Transverse colon (tissue), 3 donors: Measurements from ENCODE around the gene CLIC5.

Experiments
- POLR2A ChIP-seq: fragments of 450-650 bp; IDR thresholded peaks from one replicate; pipeline ENCODE4 v1.6.1; 2016; ENCODE audit warnings: antibody characterized with exemption, mild to moderate bottlenecking, moderate library complexity
- TF ChIP-seq, protein P1 (sequence below), 5 experiments: fragments of 200-600 bp in 3 of 5; fragments of 450-650 bp in 2 of 5; sonication (generic) in 3 of 5; IDR thresholded peaks; 1 replicate in 2 of 5; 2 replicates in 3 of 5; pipeline ENCODE4 v1.5.1; 2016 to 2017; ENCODE audit warnings: antibody characterized with exemption in 5 of 5, inconsistent platforms in 3 of 5, mild to moderate bottlenecking in 2 of 5, moderate library complexity in 1 of 5

DNA sequence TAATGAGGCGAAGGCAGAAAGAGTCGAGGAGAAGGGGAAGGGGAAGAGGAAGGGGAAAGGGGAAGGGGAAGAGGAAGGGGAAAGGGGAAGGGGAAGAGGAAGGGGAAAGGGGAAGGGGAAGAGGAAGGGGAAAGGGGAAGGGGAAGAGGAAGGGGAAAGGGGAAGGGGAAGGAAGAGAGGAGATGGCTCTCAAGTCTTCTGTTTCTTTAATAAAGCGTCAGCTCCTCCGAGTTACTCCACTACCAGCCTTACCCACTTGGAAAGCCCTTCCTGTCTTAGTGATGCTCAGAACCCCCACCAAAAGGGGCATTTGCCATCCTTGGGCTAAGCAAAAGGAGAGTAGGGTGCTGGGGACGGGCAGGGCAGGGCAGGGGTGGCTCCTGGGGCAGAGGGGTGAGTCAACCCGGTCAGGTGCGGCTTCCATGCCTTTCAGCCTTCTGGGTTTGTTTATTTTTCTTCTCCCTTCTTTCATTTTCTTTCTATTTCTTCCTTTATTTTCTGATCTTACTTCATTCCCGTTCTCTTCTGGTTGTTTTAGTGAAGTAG, 476 bp upstream of the CLIC5 start:
- TF ChIP-seq, protein P1, sequence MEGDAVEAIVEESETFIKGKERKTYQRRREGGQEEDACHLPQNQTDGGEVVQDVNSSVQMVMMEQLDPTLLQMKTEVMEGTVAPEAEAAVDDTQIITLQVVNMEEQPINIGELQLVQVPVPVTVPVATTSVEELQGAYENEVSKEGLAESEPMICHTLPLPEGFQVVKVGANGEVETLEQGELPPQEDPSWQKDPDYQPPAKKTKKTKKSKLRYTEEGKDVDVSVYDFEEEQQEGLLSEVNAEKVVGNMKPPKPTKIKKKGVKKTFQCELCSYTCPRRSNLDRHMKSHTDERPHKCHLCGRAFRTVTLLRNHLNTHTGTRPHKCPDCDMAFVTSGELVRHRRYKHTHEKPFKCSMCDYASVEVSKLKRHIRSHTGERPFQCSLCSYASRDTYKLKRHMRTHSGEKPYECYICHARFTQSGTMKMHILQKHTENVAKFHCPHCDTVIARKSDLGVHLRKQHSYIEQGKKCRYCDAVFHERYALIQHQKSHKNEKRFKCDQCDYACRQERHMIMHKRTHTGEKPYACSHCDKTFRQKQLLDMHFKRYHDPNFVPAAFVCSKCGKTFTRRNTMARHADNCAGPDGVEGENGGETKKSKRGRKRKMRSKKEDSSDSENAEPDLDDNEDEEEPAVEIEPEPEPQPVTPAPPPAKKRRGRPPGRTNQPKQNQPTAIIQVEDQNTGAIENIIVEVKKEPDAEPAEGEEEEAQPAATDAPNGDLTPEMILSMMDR (IDR thresholded peaks at IDR 0.05) = no peak
- no peak for TF ChIP-seq POLR2A
